Measurements from ENCODE around the gene NAB1.

The NAB1 gene

DNA sequence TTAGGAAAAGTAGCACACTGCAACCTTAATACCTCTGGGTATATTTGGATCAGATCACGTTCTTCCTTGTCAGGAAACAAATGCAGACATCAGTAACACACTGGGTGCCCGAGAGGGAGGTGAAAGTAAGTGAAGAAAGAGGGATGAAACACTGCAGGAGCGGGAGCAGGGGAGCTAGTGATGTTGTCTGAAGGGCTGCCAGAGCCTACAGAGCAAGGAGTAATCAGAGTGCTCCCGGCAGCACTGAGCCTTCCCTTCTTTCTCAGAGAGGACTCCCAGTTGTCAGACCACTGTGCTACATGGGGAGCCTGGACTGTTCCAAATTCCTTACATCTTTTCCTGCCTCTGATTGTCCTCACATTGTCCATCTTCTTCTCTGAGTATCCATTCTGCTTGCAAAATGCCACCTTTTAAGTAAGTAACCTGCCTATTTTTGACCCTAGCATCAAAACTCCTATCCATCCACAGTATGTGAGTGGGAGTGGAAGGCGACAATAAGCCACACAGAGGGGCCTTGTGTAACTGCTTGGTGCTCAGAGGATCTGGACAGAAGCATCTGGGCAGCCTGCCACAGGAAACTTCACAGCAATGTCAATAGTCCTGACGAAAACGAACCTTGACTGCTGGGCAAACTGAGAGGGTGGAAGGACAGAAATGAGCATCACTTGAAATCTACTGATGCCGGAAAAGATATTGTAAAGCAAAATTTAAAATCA is 10.8 kb upstream of the NAB1 start:
- DNase-seq (ENCODE audit: low spot score): no peak

DNA sequence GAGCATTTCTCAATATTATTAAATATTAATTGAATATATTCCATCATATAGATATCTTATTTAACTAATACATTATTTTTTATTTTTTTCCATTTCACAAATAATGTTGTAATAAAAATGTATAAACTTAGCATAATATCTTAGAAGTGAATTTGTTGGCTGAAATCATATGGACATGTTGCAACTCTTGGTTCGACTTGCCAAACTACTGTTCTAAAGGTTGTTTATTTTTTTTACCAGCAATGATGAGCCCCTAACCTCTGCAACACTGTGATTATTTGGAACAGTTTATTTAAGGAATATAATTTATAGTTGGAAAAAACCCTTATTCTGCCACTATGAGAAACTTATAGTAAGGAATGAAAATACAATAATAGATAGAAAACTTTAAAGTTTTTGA is 8.8 kb upstream of the NAB1 start:
- no peak for DNase-seq (ENCODE audit: low spot score)

DNA sequence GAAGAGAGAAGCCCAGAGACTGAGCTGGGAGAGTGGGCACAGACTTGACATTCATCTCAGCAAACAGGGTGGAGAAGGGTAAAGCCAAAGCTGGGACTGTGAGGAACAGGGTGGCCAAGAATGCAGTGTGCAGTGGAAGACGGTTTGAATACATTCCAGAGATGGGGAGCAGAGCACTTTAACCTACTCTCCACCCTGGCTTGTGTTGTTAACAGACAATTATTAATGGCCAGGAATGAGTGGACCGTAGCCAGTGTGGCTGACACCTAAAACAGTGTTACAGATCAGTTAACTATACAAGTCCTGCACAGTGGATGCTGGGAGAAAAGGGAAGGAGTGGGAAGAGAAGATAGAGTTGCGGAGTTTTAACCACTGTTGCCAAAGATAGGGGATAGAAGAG is 7.4 kb upstream of the NAB1 start:
- DNase-seq (ENCODE audit: low spot score): no peak

DNA sequence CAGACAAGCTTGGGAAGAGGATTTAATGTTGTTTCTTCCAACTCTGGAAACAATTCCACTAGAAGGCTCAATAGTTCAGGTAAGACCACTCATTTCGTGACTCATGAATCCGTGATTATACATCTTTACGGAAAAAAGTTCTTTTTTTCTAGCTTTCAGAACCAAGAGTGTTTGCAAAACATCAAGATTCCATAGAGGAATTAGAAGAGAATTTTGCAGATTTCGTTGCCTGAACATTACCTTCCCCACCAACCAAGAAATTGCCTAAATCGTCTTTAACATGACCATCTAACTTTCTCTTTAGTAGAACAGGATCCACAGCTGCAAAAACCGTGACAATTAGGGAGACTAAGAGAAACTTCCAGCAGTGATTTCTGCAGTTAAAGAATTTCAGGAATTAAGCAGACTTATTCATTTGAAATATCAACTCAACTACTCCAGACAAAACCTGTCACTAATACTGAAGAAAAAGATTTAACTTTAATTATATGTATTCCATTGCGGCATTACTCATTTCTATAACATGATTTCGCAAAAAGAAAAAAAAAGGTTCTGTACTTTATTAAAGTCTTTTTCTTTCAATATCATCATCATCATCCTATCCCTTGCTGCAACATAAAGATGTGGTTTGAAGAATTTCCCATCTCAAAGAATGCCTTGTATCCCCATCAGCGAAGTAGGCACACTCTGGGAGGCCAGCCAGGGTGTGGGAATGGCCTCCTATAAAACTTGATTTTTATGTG is 1.9 kb upstream of the NAB1 start:
- DNase-seq (ENCODE audit: low spot score): no peak

DNA sequence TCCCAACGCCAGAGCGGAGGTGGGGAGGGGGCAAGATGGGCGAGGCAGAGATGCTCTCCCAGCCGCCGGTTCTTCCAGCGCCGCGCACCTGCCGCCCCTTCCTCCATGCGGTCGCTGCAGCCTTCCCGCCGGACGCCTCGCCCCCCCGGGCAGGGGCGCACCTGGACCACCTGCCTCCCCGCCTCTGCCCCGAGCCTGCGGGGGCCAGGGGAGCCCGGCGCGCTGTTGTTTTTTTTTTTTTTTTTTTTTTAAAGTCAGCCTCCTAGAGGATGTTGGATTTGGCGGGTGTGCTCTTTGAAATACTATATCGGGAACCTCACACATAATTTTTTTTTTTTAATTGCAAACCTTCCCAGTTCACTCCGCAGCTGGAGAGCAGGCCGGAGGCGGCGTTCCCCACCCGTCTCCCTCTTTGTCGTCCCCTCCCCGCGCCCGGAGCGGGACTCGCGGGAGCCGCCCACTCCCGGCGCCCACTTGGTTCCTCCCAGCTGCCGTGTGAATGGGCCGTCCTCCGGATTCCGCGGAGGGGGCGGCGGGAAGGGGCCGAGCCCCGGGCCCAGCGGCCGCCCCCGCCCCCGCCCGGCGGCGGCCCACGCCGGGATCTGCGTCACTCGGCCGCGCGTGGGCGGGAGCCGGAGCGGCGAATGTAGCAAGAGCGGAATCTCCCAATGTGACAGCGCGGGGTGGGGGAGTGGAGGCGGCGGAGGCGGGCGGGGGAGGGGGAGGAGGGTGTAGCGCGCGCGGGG is 421 bp upstream of the NAB1 start:
- DNase-seq (ENCODE audit: low spot score): peak; percentile 92

DNA sequence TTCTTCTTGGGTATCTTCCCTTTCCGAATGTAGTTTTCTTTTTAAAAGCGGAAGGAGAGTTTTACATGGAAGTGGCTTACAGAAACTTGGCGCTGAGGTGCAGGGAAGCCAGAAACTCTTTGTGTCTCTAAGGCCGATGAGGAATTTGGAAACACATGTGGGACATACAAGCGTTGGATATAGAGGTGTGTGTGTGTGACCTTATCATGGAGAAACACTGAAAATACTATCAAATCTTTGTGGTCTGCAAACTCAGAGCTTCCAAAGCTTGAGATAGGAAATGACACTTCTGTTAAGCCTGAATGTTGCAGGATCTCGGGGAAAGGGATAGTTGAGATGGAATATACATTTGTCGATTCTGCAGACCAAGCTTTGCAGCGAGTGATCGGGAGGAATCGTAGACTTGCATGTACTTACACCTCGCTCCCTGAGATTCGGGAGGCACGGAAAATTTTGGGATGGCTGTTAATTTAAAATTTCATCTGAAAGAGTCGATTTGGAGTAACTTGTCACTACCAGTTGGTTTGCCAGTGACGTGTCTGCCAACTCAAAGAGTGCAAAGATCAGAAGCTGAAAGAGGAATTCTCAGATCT is 1.0 kb downstream of the NAB1 start:
- peak; percentile 13 for DNase-seq (ENCODE audit: low spot score)

DNA sequence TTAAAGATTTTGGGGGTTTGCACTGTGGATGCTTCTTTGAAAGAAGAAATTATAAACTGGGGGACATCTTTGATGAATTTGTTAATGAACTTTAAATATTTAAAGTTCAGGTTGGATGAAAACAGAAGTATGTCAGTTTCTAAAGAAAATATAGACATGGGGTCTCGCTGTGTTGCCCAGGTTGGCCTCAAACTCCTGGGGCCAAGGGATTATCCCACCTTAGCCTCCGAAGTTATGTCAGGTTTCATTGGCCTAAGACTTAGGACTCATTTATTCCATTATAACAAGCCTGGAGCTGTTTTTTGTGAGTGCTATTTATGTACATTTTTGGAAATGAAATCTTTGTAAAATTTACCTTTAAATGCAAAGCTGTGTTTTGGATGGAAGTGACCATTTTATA is 2.5 kb downstream of the NAB1 start:
- no peak for DNase-seq (ENCODE audit: low spot score)

DNA sequence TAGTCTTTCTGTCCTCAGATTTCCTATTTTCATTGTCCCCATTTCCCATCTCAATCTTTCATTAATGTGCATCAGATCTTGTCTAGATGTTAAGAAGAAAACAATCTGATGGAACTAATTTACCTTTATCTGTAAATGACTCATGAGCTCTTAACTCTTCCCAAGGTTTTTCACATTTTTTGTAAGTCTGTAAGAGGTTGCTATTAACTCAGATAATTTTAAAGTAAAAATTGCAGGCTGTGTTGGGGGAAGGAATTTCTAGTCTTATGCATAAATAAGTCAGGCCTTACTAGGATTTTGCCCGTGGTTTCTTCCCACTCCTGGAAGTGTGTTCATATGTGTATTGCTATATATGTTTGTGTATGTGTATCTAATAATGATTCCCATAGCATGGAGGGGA is 4.3 kb downstream of the NAB1 start:
- DNase-seq (ENCODE audit: low spot score): no peak

DNA sequence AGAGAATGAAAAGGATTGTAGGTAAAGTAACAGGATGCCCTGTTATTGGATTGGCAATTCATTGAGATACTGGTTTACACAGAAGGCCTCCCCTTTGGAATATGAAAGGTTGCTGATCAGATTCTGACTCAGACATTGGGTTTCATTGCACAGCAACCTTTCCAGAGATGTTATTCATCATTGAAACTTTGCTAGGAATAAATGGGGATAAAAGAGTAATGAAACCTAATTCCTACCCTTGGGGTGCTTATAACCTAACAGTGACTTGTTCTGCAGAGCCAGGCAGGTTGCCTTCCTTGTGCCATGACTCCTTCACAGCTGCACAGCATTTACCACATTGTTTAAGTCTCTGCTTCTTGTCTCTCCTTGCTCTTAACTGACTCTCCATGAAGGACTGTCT is 5.0 kb downstream of the NAB1 start:
- DNase-seq (ENCODE audit: low spot score): no peak

DNA sequence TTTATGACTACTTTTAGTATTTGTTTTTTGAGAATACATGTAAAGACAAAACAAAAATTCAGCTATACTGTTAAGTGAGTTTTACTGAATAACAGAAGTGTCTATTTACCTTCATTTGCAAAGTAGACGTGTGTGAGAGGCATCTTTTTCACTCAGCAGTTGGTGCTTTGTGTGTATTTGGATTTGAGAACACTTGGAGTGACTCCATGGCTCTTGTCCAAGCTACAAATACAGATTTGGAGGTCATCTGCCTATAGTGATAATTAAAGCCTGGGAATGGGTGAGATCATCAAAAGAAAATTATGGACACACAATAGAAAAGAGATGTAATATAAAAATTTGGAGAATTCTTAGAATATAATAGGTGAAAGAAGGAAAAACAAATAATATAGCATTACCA is 6.2 kb downstream of the NAB1 start:
- DNase-seq (ENCODE audit: low spot score): no peak

DNA sequence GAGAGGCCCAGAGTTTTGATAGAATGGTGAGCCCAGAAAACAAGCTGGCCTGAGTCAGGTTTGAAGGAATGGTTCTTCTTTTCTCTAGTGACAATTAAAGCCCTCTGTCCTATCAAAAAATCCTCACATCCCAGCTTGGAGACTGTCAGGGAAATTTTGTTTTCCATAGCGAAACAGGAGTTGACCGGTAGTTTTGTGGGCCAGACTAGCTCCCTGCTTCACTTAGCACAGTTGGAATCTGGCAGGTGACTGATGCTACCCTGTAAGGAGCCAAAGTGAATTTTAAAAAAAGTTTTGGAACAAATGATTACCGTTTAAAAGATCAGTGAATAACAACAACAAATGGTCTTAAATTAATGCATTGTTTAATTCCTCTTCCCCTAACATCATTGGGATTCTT is 6.7 kb downstream of the NAB1 start:
- DNase-seq (ENCODE audit: low spot score): no peak

DNA sequence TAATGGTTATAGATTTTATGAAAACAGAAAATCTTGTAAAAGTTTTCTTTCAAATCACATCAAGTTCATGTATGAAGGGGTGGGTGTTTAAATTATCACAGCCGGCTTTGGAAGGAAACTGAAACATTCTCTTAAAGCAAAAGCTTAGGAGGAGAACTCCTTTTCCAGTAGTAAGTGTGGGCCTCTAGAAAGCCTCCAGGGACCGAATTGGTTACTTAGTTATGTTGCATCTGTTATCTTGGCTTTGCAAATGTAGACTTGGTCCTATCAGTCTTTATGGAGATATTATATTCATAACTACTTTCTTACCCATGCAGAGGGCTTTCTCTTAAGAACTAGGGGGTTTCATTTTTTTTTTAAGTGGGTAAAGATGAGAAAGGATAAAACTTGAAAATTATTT is 7.4 kb downstream of the NAB1 start:
- DNase-seq (ENCODE audit: low spot score): no peak

DNA sequence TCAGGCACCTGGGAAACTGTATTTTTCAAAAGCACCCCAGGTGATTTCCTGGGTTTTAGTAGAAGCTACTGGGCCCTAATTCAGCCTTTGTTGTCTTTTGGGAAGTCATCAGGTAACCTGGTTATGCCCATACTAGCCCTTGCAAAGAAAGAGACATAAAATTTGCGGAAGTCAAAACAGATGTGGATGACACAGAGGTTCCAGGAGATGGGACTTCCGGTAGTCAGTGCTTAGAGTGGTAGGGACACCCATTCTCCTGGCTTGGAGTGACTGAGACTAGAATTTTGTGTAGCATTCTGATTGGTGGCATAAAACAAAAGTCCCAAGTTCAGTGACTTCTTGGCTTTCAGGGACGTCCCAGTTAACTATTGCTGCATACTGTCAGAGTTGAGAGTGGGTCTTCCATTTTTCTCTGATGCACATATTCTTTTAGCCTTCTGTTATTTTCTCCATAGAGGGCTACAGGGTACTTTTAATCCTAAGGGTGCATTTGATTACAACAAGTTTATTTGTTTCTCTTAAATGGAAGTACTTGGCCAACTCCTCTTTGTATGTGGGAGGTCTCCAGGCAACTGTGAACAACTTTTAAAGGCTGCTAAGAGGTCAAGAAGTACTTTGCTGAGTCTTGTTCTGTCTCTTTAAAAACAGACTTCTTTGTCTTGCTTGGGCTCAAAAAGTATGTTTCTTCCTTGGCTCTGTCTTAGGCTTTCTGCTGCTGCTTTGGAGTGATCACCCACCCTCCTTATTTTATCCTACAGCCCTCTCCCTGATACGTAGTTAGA is 8.8 kb downstream of the NAB1 start:
- no peak for DNase-seq (ENCODE audit: low spot score)

DNA sequence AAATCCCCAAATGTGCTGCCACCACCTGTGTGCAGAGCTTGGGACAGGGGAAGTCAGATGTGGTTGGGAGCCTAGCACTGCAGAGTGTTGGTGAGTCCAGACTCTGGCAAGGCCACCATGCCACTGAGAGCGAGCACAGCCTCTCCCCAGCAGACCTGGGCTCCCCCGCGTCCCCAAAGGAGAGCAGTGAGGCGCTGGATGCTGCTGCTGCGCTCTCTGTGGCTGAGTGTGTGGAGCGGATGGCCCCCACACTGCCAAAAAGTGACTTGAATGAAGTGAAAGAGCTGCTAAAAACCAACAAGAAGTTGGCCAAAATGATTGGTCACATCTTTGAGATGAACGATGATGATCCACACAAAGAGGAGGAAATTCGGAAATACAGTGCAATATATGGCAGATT is 10.7 kb downstream of the NAB1 start:
- no peak for DNase-seq (ENCODE audit: low spot score)

DNA sequence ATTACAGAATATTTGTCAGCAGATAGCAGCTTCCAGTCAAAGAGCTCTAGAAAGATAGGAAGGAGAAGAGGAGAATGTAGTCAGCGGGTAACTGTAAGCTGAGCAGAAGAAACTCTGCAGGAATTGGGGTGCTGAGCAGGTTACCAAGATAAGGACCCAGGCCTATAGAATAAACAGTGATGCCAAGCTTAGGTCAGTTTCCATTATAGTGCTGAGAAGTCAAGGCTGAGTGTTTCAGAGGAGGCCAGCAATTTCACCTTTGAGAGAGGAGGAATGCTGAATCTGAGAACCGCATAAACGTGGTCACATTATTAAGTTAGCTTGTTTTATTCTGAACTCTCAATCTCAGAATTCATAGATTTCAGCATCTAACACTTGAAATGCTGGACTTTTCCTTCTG is 13.9 kb downstream of the NAB1 start:
- no peak for DNase-seq (ENCODE audit: low spot score)

DNA sequence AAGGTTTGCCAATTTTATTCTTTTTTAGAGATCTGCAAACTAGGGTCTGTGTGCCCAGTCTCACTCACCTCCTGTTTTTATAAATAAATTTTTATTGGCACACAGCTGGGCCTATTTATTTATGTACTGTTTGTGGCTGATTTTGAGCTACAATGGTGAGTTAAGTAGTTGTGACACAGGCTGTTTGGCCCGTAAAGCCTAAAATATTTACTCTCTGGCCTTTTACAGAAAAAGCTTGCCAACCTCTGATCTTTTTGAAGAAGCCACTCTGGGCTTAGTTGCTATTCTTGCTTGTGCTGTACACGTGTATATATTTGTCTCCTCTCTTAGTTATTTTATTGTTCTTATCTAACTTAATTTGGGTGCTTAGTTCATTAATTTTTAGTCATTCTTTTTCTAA is 14.5 kb downstream of the NAB1 start:
- DNase-seq (ENCODE audit: low spot score): no peak

DNA sequence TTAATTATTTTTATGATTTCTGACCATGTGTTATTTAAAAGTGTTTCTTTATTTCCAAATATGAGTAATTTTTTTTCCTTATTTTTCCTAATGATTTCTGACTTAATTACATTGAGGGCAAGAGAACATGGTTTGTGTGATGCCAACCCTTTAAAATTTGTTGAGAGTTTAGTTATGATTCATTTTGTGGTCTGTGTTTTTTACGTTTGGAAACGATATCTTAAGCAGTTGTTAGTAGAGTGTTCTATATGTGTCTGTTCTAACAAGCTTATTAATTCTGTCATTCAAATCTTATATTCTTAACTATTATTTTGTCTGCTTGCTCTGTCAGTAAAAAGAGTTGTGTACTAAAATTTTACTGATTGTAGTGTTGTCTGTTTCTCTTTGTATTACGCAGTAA is 15.0 kb downstream of the NAB1 start:
- DNase-seq (ENCODE audit: low spot score): no peak

DNA sequence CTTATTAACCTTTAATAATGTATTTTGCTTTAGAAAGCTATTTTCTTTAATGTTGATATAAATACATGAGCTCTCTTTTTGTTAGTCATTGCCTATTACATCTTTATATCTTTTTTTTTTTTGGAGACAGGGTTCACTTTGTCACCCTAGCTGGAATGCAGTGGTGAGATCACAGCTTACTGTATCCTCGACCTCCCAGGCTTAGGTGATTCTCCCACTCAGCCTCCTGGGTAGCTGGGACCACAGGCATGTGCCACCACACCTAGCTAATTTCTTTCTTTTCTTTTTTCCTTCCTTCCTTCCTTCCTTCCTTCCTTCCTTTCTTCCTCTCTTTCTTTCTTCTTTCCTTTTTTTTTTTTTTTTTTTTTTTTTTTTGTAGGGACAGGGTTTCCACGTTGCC is 15.4 kb downstream of the NAB1 start:
- DNase-seq (ENCODE audit: low spot score): no peak

DNA sequence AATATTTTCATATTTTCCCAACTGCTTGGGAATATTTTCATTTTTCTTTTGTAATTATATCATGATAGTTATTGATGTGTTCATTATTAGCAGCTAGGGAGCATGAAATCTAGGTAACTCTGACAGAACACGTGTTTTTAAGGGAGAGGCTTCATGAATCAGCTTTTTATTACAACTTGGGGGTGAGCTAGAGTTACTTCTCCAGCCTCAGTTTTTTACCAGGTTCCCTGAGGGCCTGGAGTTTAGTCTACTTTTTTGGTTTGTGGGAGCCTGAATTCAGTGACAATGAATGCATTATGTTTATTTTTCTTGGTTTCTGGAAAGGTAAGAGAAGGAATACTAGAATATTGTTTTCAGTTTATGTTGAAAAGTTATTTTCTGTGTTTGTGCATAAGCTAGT is 18.0 kb downstream of the NAB1 start:
- no peak for DNase-seq (ENCODE audit: low spot score)

DNA sequence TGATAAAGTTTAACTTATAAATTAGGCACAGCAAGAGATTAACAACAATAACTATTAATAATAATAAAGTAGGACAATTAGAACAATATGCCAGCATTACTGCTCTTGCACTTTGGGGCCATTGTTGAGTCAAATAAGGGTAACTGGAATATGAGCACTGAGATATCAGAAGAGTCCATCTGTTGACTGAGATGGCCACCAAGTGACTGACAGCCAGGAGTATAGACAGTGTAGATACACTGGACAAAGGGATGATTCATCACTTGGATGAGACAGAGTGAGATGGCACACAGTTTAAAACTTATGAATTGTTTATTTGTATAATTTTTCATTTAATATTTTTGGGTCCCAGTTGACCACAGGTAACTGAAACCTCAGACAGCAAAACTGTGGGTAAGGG is 20.0 kb downstream of the NAB1 start:
- no peak for DNase-seq (ENCODE audit: low spot score)

DNA sequence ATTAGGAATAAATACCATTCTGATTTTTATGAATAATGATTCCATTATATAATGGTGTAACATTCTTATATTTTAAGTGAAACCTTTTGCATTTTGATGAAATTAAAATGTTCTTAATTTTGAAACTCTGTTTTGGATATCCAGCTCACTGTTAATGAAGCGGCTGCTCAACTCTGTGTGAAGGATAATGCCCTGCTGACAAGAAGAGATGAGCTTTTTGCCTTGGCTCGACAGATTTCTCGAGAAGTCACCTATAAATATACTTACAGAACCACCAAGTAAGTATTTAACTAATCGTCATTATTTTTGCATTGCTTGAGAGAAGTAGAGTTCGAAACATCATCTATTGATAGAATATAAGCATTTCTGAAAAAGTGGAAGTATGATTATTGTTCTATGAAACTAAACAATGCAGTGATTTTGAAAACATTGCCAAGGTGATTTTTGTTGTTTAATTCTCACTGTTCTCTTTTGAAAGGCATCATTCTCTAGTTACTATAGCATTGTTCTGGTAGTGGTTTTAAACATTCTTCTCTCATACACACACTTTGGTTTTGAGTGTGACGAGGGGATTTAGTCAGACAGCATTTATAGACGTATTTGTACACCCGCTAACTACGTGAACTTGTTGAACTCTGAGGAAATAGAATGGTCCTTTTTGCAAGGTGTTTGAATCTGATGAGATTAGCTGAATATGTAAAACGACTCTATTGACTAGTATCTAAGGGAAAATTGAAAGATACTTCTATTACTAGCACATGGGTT is 21.5 kb downstream of the NAB1 start:
- DNase-seq (ENCODE audit: low spot score): peak; percentile 17

Data from CD4-positive, alpha-beta T cell treated with Interleukin-2 at 100 ng/mL for 4 hours (primary cell).